HepG2 (cell line): ENCODE results near the gene RBBP8NL. TPM values are rescaled to one million over a fixed set of nuclear protein-coding genes. Genes with fewer than 3 reads are reported as not detected.
A peak's percentile ranks its signal among the peaks of the same experiment; 100 is the strongest.

Experiments
- CBFB ChIP-seq: sonication (generic); formaldehyde crosslinking; IDR thresholded peaks from 2 replicates; pipeline ENCODE4 v1.4.0; 2020; ENCODE audit warnings: missing genetic modification reagents
- ETV5 ChIP-seq: IDR thresholded peaks from 2 replicates; pipeline ENCODE4 v1.6.1; 2018; ENCODE audit warnings: missing biosample characterization, missing genetic modification reagents, inconsistent platforms, borderline replicate concordance
- HIVEP1 ChIP-seq: sonication (generic); formaldehyde crosslinking; IDR thresholded peaks from 2 replicates; pipeline ENCODE4 v1.4.0; 2020; ENCODE audit warnings: mild to moderate bottlenecking, missing genetic modification reagents
- KLF11 ChIP-seq: IDR thresholded peaks from 2 replicates; pipeline ENCODE4 v1.6.1; 2016; ENCODE audit warnings: missing compliant biosample characterization
- KLF13 ChIP-seq: sonication (generic); formaldehyde crosslinking; IDR thresholded peaks from 2 replicates; pipeline ENCODE4 v1.4.0; 2020; ENCODE audit warnings: mild to moderate bottlenecking, missing genetic modification reagents
- KLF15 ChIP-seq: sonication (generic); formaldehyde crosslinking; IDR thresholded peaks from 2 replicates; pipeline ENCODE4 v1.8.1; 2023; ENCODE audit warnings: borderline replicate concordance, mild to moderate bottlenecking, inconsistent platforms, missing genetic modification reagents, mixed read lengths
- MBD4 ChIP-seq: IDR thresholded peaks from 2 replicates; pipeline ENCODE4 v1.6.1; 2012; ENCODE audit warnings: low read length, inconsistent platforms, borderline replicate concordance
- MYPOP ChIP-seq: sonication (generic); formaldehyde crosslinking; IDR thresholded peaks from 2 replicates; pipeline ENCODE4 v1.8.1; 2023; ENCODE audit warnings: mild to moderate bottlenecking, moderate library complexity, missing genetic modification reagents
- NFRKB ChIP-seq: fragments of 450-650 bp; IDR thresholded peaks from 2 replicates; pipeline ENCODE4 v1.6.1; 2017
- PBX2 ChIP-seq: IDR thresholded peaks from 2 replicates; pipeline ENCODE4 v1.6.1; 2016; ENCODE audit warnings: control low read depth
- POLR2A ChIP-seq, 2 experiments: IDR thresholded peaks; 2 replicates each; pipeline ENCODE4 v1.6.1; 2011; ENCODE audit warnings: low read depth in 2 of 2, low read length in 2 of 2, mild to moderate bottlenecking in 1 of 2, moderate library complexity in 1 of 2; ENCODE audit not compliant: insufficient read depth in 1 of 2
- RXRB ChIP-seq: IDR thresholded peaks from 2 replicates; pipeline ENCODE4 v1.6.1; 2016; ENCODE audit warnings: borderline replicate concordance, missing genetic modification reagents, missing compliant biosample characterization
- SRSF1 ChIP-seq: fragments of 200-400 bp; formaldehyde crosslinking; optimal IDR thresholded peaks from 2 replicates; pipeline ENCODE3; 2017; ENCODE audit warnings: mild to moderate bottlenecking, low read depth, low read length, moderate library complexity
- TAF15 ChIP-seq: fragments of 200-400 bp; formaldehyde crosslinking; IDR thresholded peaks from one replicate; pipeline ENCODE4 v1.6.1; 2018; ENCODE audit warnings: mild to moderate bottlenecking, low read depth, low read length; ENCODE audit not compliant: poor library complexity, severe bottlenecking
- TIGD3 ChIP-seq: sonication (generic); formaldehyde crosslinking; IDR thresholded peaks from 2 replicates; pipeline ENCODE4 v1.5.1; 2020; ENCODE audit warnings: mild to moderate bottlenecking, missing genetic modification reagents, borderline replicate concordance
- ZC3H13 ChIP-seq: sonication (generic); formaldehyde crosslinking; IDR thresholded peaks from 2 replicates; pipeline ENCODE4 v1.8.1; 2023; ENCODE audit warnings: mild to moderate bottlenecking, missing genetic modification reagents, moderate library complexity
- ZKSCAN5 ChIP-seq: sonication (generic); formaldehyde crosslinking; IDR thresholded peaks from 2 replicates; pipeline ENCODE4 v1.5.1; 2020; ENCODE audit warnings: mild to moderate bottlenecking, missing genetic modification reagents
- ZNF12 ChIP-seq: sonication (generic); formaldehyde crosslinking; IDR thresholded peaks from 2 replicates; pipeline ENCODE4 v1.5.0; 2020; ENCODE audit warnings: missing genetic modification reagents
- ZNF124 ChIP-seq: sonication (generic); formaldehyde crosslinking; IDR thresholded peaks from 2 replicates; pipeline ENCODE4 v1.4.0; 2020; ENCODE audit warnings: missing genetic modification reagents
- ZNF263 ChIP-seq: sonication (generic); formaldehyde crosslinking; IDR thresholded peaks from 2 replicates; pipeline ENCODE4 v1.4.0; 2020; ENCODE audit warnings: missing genetic modification reagents
- ZNF326 ChIP-seq: sonication (generic); formaldehyde crosslinking; IDR thresholded peaks from 2 replicates; pipeline ENCODE4 v1.4.0; 2020; ENCODE audit warnings: missing genetic modification reagents, borderline replicate concordance
- ZNF34 ChIP-seq: sonication (generic); formaldehyde crosslinking; IDR thresholded peaks from 2 replicates; pipeline ENCODE4 v1.4.0; 2020; ENCODE audit warnings: mild to moderate bottlenecking, missing genetic modification reagents, borderline replicate concordance
- ZNF543 ChIP-seq: sonication (generic); formaldehyde crosslinking; IDR thresholded peaks from 2 replicates; pipeline ENCODE4 v1.4.0; 2020; ENCODE audit warnings: mild to moderate bottlenecking, missing genetic modification reagents
- ZNF580 ChIP-seq: IDR thresholded peaks from 2 replicates; pipeline ENCODE4 v1.6.1; 2016; ENCODE audit warnings: low read depth, borderline replicate concordance
- ZNF678 ChIP-seq: sonication (generic); formaldehyde crosslinking; IDR thresholded peaks from 2 replicates; pipeline ENCODE4 v1.4.0; 2020; ENCODE audit warnings: mild to moderate bottlenecking, missing genetic modification reagents
- ZNF776 ChIP-seq: sonication (generic); formaldehyde crosslinking; IDR thresholded peaks from 2 replicates; pipeline ENCODE4 v1.4.0; 2020; ENCODE audit warnings: mild to moderate bottlenecking, missing genetic modification reagents
- ZNF841 ChIP-seq: sonication (generic); formaldehyde crosslinking; IDR thresholded peaks from 2 replicates; pipeline ENCODE4 v1.8.1; 2023; ENCODE audit warnings: missing genetic modification reagents, borderline replicate concordance
- polyA plus RNA-seq, 8 experiments: library from polyadenylated mRNA; depleted of rRNA in 3 of 8; stranded (reverse) in 7 of 8; unstranded in 1 of 8; fragments of >200 nt; fragmentation: Illumina TruSeq in 4 of 8; extraction: Trizol in 4 of 8; gene quantifications; 2 replicates each; pipeline versions ENCODE4 v1.2.1 to v1.2.3, GENCODE V29; 2011 to 2016; ENCODE audit warnings: low read depth in 4 of 8, missing spikeins in 1 of 8, mixed read lengths in 1 of 8; ENCODE audit not compliant: insufficient read depth in 1 of 8
- total RNA-seq, 5 experiments: library from RNA; depleted of rRNA; stranded (reverse); fragments of >200 nt; fragmentation: Illumina TruSeq; extraction: Trizol; gene quantifications; 2 replicates each; pipeline ENCODE4 v1.2.3, GENCODE V29; 2016; ENCODE audit warnings: low read depth in 1 of 5
- TF ChIP-seq, protein P1 (sequence below): sonication (generic); formaldehyde crosslinking; IDR thresholded peaks from 2 replicates; pipeline ENCODE4 v1.4.0; 2020; ENCODE audit warnings: missing genetic modification reagents

RBBP8NL gene
- total and polyA plus RNA-seq, 2 of the 13 experiments (the other 11 are each of a cell fraction or from before 2014, with no cell fraction given) = 0.69 to 0.86 TPM

DNA sequence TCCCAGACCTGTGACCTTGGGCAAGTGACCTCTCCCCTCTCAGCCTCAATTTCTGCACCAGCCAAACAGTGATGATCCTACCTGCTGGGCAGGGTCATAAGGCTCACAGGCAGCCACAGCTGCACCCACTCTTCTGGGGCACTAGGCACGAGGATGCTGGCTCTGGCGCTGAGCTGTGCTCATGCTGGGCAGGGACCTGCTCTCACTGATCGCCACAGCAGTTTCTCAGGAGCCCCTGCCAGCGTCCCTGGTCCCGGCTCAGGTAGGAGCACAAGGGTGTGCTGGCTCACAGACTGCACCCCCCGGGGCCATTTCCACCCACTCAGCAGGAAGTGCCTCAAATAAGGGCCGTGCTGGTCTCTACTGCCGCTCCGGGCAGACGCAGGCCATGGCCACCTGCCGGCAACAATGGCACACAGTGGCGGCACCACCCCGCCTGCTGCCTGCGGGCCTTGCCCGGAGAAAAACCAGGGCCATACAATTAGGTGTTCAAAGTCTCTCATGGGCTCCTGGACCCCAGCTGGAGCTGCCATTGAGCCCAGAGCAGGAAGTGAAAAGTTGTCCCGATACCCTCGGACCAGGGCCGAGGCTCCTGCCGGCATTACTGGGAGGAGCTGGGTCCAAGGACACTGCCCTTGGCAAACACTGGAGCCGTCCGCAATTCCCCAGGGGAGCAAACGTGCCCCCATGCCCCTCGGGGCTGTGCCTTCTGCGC is 15.7 kb downstream of the RBBP8NL start (continued):
- TF ChIP-seq TAF15 (peak; percentile 54), ZNF678 (no peak; the same call in 1 of the 2 replicates), ZNF34 (CRISPR knock-in tag) (peak; percentile 75; the same call in 1 of the 2 replicates), HIVEP1 (no peak; the same call in 1 of the 2 replicates), TIGD3 (no peak), KLF13 (no peak), CBFB (peak; percentile 59; the same call in 1 of the 2 replicates), KLF11 (CRISPR knock-in tag) (no peak), MBD4 (no peak), ZNF580 (CRISPR knock-in tag) (peak; percentile 43; the same call in 1 of the 2 replicates), ZC3H13 (CRISPR knock-in tag) (no peak), ZNF776 (no peak; the same call in 1 of the 2 replicates), ZNF263 (CRISPR knock-in tag) (no peak; the same call in none of the 2 replicates), NFRKB (no peak), ZNF124 (CRISPR knock-in tag) (peak; percentile 88), ZNF326 (0 out of 2 replicates have a peak, but pooled peaks have one; percentile 17), KLF15 (CRISPR knock-in tag) (no peak; the same call in 1 of the 2 replicates), MYPOP (0 out of 2 replicates have a peak, but pooled peaks have one; percentile 3), SRSF1 (peak; percentile 64), POLR2A (IDR thresholded peaks at IDR 0.05; ENCODE audit: insufficient read depth in 1 of 2, low read depth in 2 of 2, low read length in 2 of 2) (no peak; a peak in 1 of 4 replicates), ZNF543 (CRISPR knock-in tag) (no peak; the same call in 1 of the 2 replicates), ZNF841 (CRISPR knock-in tag) (no peak), ZNF12 (CRISPR knock-in tag) (no peak), ZKSCAN5 (CRISPR knock-in tag) (no peak), RXRB (peak; percentile 46; the same call in 1 of the 2 replicates), PBX2 (CRISPR knock-in tag) (no peak), ETV5 (CRISPR knock-in tag) (peak; percentile 87)
- TF ChIP-seq, protein P1, sequence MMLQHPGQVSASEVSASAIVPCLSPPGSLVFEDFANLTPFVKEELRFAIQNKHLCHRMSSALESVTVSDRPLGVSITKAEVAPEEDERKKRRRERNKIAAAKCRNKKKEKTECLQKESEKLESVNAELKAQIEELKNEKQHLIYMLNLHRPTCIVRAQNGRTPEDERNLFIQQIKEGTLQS (CRISPR knock-in tag) = no peak
